ENCODE data around the gene KLHL41. TPM values are rescaled to one million over a fixed set of nuclear protein-coding genes. Genes with fewer than 3 reads are reported as not detected.

KLHL41 gene
- polyA plus RNA-seq, 1 donor (not counting 4 experiments of a cell fraction or from before 2014, with no cell fraction given) = 0.24 TPM

DNA sequence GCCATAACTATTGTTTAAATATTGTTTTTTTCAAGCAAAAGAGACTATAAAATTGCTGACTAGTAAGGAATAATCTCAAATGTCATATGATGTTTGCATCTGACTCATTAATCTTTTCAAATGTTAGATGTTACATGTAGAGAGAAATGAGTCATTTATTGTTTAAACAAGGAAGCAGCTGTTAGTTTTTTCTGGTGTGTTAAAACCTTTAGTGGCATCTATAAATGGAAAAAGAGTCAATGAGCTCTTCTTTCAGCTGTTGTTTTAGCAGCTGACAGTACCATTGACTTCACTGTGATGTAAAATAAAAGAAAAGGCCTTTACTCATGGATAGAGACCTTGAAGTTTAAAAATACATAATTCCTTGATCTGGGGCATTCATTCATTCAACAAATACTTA lies 1.8 kb upstream of the KLHL41 start:
- no peak overlapping the region for H3K4me3 ChIP-seq (ENCODE audit: control insufficient read depth in 2 of 3, extremely low read depth in 1 of 3, insufficient read depth in 2 of 3, low read depth in 1 of 3, low read length in 3 of 3)
- no peak for DNase-seq (ENCODE audit: low read depth, low spot score)
- H2AFZ ChIP-seq (ENCODE audit: control insufficient read depth, low read length) = no peak overlapping the region
- H3K4me1 ChIP-seq (ENCODE audit: control insufficient read depth, extremely low read depth, insufficient read depth, low read length) = peaks cover 5% of the 10 kb centered on the region
- H4K20me1 ChIP-seq (ENCODE audit: control insufficient read depth, extremely low read depth, insufficient read depth, low read length) = no peaks in the 10 kb centered on the region
- no peak for TF ChIP-seq EZH2 (IDR thresholded peaks at IDR 0.05; ENCODE audit: low read length)
- TF ChIP-seq, protein P1, sequence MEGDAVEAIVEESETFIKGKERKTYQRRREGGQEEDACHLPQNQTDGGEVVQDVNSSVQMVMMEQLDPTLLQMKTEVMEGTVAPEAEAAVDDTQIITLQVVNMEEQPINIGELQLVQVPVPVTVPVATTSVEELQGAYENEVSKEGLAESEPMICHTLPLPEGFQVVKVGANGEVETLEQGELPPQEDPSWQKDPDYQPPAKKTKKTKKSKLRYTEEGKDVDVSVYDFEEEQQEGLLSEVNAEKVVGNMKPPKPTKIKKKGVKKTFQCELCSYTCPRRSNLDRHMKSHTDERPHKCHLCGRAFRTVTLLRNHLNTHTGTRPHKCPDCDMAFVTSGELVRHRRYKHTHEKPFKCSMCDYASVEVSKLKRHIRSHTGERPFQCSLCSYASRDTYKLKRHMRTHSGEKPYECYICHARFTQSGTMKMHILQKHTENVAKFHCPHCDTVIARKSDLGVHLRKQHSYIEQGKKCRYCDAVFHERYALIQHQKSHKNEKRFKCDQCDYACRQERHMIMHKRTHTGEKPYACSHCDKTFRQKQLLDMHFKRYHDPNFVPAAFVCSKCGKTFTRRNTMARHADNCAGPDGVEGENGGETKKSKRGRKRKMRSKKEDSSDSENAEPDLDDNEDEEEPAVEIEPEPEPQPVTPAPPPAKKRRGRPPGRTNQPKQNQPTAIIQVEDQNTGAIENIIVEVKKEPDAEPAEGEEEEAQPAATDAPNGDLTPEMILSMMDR (optimal IDR thresholded peaks at IDR 0.05 in 1 of 3, IDR thresholded peaks at IDR 0.05 in 1 of 3, conservative IDR thresholded peaks at IDR 0.05 in 1 of 3; ENCODE audit: extremely low read depth in 1 of 3, insufficient read depth in 2 of 3, low read length in 3 of 3) = no peak
- no peak overlapping the region for H3K9ac ChIP-seq (ENCODE audit: control insufficient read depth, extremely low read depth, insufficient read depth, low read length)
- H3K9me1 ChIP-seq (ENCODE audit: control insufficient read depth, extremely low read depth, insufficient read depth, low read length) = no peaks in the 10 kb centered on the region
- peak overlapping the region; percentile 62 for H3K27ac ChIP-seq (ENCODE audit: control insufficient read depth, insufficient read depth, low read length)
- H3K9me3 ChIP-seq (ENCODE audit: control insufficient read depth, low read depth, low read length) = no peaks in the 10 kb centered on the region
- no peak overlapping the region for H3K4me2 ChIP-seq (ENCODE audit: control insufficient read depth, extremely low read depth, insufficient read depth, low read depth, low read length)
- no peaks in the 10 kb centered on the region for H3K27me3 ChIP-seq (ENCODE audit: control insufficient read depth, extremely low read depth, insufficient read depth, low read length)
- no peaks in the 10 kb centered on the region for H3K79me2 ChIP-seq (ENCODE audit: control insufficient read depth, insufficient read depth, low read length)
- dilution Hi-C loops (cut with MboI; ENCODE audit: extremely low pct_ligation_motif_present, low sequenced_read_pairs) = no loop called here
- H3K36me3 ChIP-seq (ENCODE audit: control insufficient read depth in 2 of 2, extremely low read depth in 1 of 2, insufficient read depth in 2 of 2, low read length in 2 of 2) = no peaks in the 10 kb centered on the region
- no peak for FAIRE-seq

DNA sequence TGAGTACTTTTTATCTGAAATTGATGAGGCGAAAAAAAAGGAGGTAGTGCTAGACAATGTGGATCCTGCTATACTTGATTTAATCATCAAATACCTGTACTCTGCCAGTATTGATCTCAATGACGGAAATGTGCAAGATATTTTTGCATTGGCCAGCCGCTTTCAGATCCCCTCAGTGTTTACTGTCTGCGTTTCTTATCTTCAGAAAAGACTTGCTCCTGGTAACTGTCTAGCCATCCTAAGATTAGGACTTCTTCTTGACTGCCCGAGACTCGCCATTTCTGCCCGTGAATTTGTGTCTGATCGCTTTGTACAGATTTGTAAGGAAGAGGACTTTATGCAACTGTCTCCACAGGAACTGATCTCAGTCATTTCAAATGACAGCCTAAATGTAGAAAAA lies 453 bp downstream of the KLHL41 start:
- H3K4me2 ChIP-seq (ENCODE audit: control insufficient read depth, extremely low read depth, insufficient read depth, low read depth, low read length) = no peak overlapping the region
- FAIRE-seq = no peak

More for the DNA sequence above, 453 bp downstream of the KLHL41 start:
- no peak overlapping the region for H3K27ac ChIP-seq (ENCODE audit: control insufficient read depth, insufficient read depth, low read length)
- TF ChIP-seq, protein P1 (optimal IDR thresholded peaks at IDR 0.05 in 1 of 3, IDR thresholded peaks at IDR 0.05 in 1 of 3, conservative IDR thresholded peaks at IDR 0.05 in 1 of 3; ENCODE audit: extremely low read depth in 1 of 3, insufficient read depth in 2 of 3, low read length in 3 of 3) = no peak
- no peak for TF ChIP-seq EZH2 (IDR thresholded peaks at IDR 0.05; ENCODE audit: low read length)
- no peaks in the 10 kb centered on the region for H4K20me1 ChIP-seq (ENCODE audit: control insufficient read depth, extremely low read depth, insufficient read depth, low read length)
- H3K9me3 ChIP-seq (ENCODE audit: control insufficient read depth, low read depth, low read length) = no peaks in the 10 kb centered on the region
- peaks cover 5% of the 10 kb centered on the region for H3K4me1 ChIP-seq (ENCODE audit: control insufficient read depth, extremely low read depth, insufficient read depth, low read length)
- H2AFZ ChIP-seq (ENCODE audit: control insufficient read depth, low read length) = no peak overlapping the region
- dilution Hi-C loops (cut with MboI; ENCODE audit: extremely low pct_ligation_motif_present, low sequenced_read_pairs) = no loop called here
- H3K79me2 ChIP-seq (ENCODE audit: control insufficient read depth, insufficient read depth, low read length) = no peaks in the 10 kb centered on the region
- no peaks in the 10 kb centered on the region for H3K9me1 ChIP-seq (ENCODE audit: control insufficient read depth, extremely low read depth, insufficient read depth, low read length)
- H3K4me3 ChIP-seq (ENCODE audit: control insufficient read depth in 2 of 3, extremely low read depth in 1 of 3, insufficient read depth in 2 of 3, low read depth in 1 of 3, low read length in 3 of 3) = no peak overlapping the region
- H3K36me3 ChIP-seq (ENCODE audit: control insufficient read depth in 2 of 2, extremely low read depth in 1 of 2, insufficient read depth in 2 of 2, low read length in 2 of 2) = no peaks in the 10 kb centered on the region
- no peaks in the 10 kb centered on the region for H3K27me3 ChIP-seq (ENCODE audit: control insufficient read depth, extremely low read depth, insufficient read depth, low read length)
- no peak for DNase-seq (ENCODE audit: low read depth, low spot score)
- no peak overlapping the region for H3K9ac ChIP-seq (ENCODE audit: control insufficient read depth, extremely low read depth, insufficient read depth, low read length)
